Endothelial cell of umbilical vein (primary cell): ENCODE data around the gene E2F2. TPM values are rescaled to one million over a fixed set of nuclear protein-coding genes. Genes with fewer than 3 reads are reported as not detected.

Experiments used
- BruUV-seq: library from RNA; stranded (reverse); fragments of 400-500 nt; replicated peaks from 2 replicates; lab custom pipeline; 2021; lab: Mats Ljungman, UMichigan
- CTCF ChIA-PET: fragments of 300-600, 350-600 bp; sonication (Branson Sonifier 250); formaldehyde crosslinking; loops from one replicate; lab custom pipeline; 2021; ENCODE audit warnings: antibody characterized with exemption, inconsistent platforms; lab: Charles Lee
- POLR2A ChIA-PET: fragments of 300-600, 350-600 bp; sonication (Branson Sonifier 250); formaldehyde crosslinking; loops from one replicate; lab custom pipeline; 2021; ENCODE audit warnings: antibody characterized with exemption, inconsistent platforms; lab: Charles Lee
- DNase-seq: peaks from one replicate; pipeline ENCODE4 v3.0.0-alpha.2; 2011; ENCODE audit warnings: low read depth, low spot score
- FAIRE-seq: peaks from 2 replicates; lab custom pipeline; 2011; peaks lifted over from hg19 to GRCh38; lab: Jason Lieb, UNC
- H2AFZ ChIP-seq: 2 replicates; pipeline ENCODE4 v1.6.0; 2012; ENCODE audit warnings: low read depth, low read length, control low read depth, inconsistent platforms
- H3K27ac ChIP-seq: 2 replicates; pipeline ENCODE4 v1.5.1; 2011; ENCODE audit warnings: low read depth, mild to moderate bottlenecking, control low read depth, low read length, moderate library complexity; ENCODE audit not compliant: insufficient read depth
- H3K27me3 ChIP-seq, 2 experiments: 2 replicates each; pipeline versions ENCODE4 v1.6.0 to v1.6.1; 2011; ENCODE audit warnings: low read length in 2 of 2, mixed read lengths in 1 of 2; ENCODE audit not compliant: control insufficient read depth in 2 of 2, insufficient read depth in 2 of 2
- H3K36me3 ChIP-seq, 2 experiments: 2 replicates in 1 of 2; 3 replicates in 1 of 2; pipeline ENCODE4 v1.5.1; 2011; ENCODE audit warnings: low read length in 2 of 2, mild to moderate bottlenecking in 1 of 2, moderate library complexity in 1 of 2; ENCODE audit not compliant: control insufficient read depth in 2 of 2, insufficient read depth in 2 of 2; ENCODE audit errors: extremely low read depth in 1 of 2
- H3K4me1 ChIP-seq: 3 replicates; pipeline ENCODE4 v1.5.1; 2011; ENCODE audit warnings: mild to moderate bottlenecking, low read length; ENCODE audit not compliant: control insufficient read depth, insufficient read depth; ENCODE audit errors: extremely low read depth
- H3K4me2 ChIP-seq: 2 replicates; pipeline ENCODE4 v1.6.1; 2011; ENCODE audit warnings: low read length, control low read depth, mixed read lengths; ENCODE audit not compliant: insufficient read depth
- H3K4me3 ChIP-seq, 3 experiments: fragments of 200-600 bp in 1 of 3; sonication (generic), shearing (Covaris generic) in 1 of 3; replicated peaks in 1 of 3; 2 replicates each; pipeline ENCODE4 v1.5.1; 2011 to 2016; ENCODE audit warnings: control low read depth in 3 of 3, low read length in 3 of 3, mild to moderate bottlenecking in 2 of 3, inconsistent platforms in 1 of 3, low read depth in 1 of 3, moderate library complexity in 1 of 3; ENCODE audit not compliant: insufficient read depth in 1 of 3
- H3K79me2 ChIP-seq: 2 replicates; pipeline ENCODE4 v1.6.0; 2012; ENCODE audit warnings: low read length, inconsistent platforms; ENCODE audit not compliant: control insufficient read depth, insufficient read depth
- H3K9ac ChIP-seq: replicated peaks from 2 replicates; pipeline ENCODE3; 2011; ENCODE audit warnings: low read length, control low read depth; ENCODE audit not compliant: insufficient read depth; ENCODE audit errors: extremely low read depth
- H3K9me1 ChIP-seq: replicated peaks from 3 replicates; pipeline ENCODE4 v1.6.0; 2011; ENCODE audit warnings: mild to moderate bottlenecking, low read length; ENCODE audit not compliant: control insufficient read depth, insufficient read depth; ENCODE audit errors: extremely low read depth
- H3K9me3 ChIP-seq: replicated peaks from 2 replicates; pipeline ENCODE4 v1.5.1; 2012; ENCODE audit warnings: low read length, inconsistent platforms; ENCODE audit not compliant: control insufficient read depth, insufficient read depth
- H4K20me1 ChIP-seq: replicated peaks from 2 replicates; pipeline ENCODE3; 2011; ENCODE audit warnings: mild to moderate bottlenecking, low read length; ENCODE audit not compliant: control insufficient read depth, insufficient read depth; ENCODE audit errors: extremely low read depth
- EZH2 ChIP-seq: IDR thresholded peaks from 2 replicates; pipeline ENCODE4 v1.6.1; 2012; ENCODE audit warnings: borderline replicate concordance, low read depth, mild to moderate bottlenecking, moderate library complexity, low read length, inconsistent platforms; ENCODE audit not compliant: severe bottlenecking
- FOS ChIP-seq: IDR thresholded peaks from 2 replicates; pipeline ENCODE4 v1.6.1; 2011; ENCODE audit warnings: mild to moderate bottlenecking, low read length, moderate library complexity, borderline replicate concordance; ENCODE audit not compliant: insufficient read depth
- GATA2 ChIP-seq: IDR thresholded peaks from 2 replicates; pipeline ENCODE4 v1.7.0; 2011; ENCODE audit warnings: low read depth, mild to moderate bottlenecking, moderate library complexity, mixed read lengths, low read length; ENCODE audit not compliant: insufficient read length, insufficient read depth
- JUN ChIP-seq: IDR thresholded peaks from 2 replicates; pipeline ENCODE4 v1.6.1; 2011; ENCODE audit warnings: borderline replicate concordance, low read depth; ENCODE audit not compliant: insufficient read length, insufficient read depth
- MYC ChIP-seq: IDR thresholded peaks from one replicate; pipeline ENCODE4 v1.6.1; 2011; ENCODE audit warnings: mild to moderate bottlenecking, low read depth, low read length
- POLR2A ChIP-seq: IDR thresholded peaks from 2 replicates; pipeline ENCODE4 v1.6.1; 2012; ENCODE audit warnings: low read depth, mild to moderate bottlenecking, control low read depth, low read length
- POLR2AphosphoS5 ChIP-seq: IDR thresholded peaks from 2 replicates; pipeline ENCODE4 v1.6.1; 2012; ENCODE audit warnings: low read depth, mild to moderate bottlenecking, control low read depth, low read length, moderate library complexity; ENCODE audit not compliant: insufficient read depth
- dilution Hi-C: fragments of 300-500 bp; cut with MboI; formaldehyde crosslinking; loops from one replicate; pipeline ENCODE4 v1.15.0; 2019; ENCODE audit warnings: low sequenced_read_pairs; ENCODE audit not compliant: extremely low pct_ligation_motif_present
- intact Hi-C: fragments of 100-400 bp; cut with micrococcal nuclease; formaldehyde crosslinking; loops from one replicate; pipeline ENCODE4 v1.10.0; 2022
- polyA plus RNA-seq, 4 experiments: library from polyadenylated mRNA; depleted of rRNA in 3 of 4; stranded (reverse) in 3 of 4; unstranded in 1 of 4; fragments of >200 nt; gene quantifications; 2 replicates each; pipeline versions ENCODE4 v1.2.1 to v1.2.3, GENCODE V29; 2011 to 2012; ENCODE audit warnings: missing spikeins in 1 of 4
- total RNA-seq: library from RNA; stranded (reverse); gene quantifications from 2 replicates; pipeline ENCODE4 v1.2.3, GENCODE V29; 2021
- TF ChIP-seq, protein P1 (sequence below), 2 donors: IDR thresholded peaks; 1 replicate in 1 of 2; 2 replicates in 1 of 2; pipeline ENCODE4 v1.5.1; 2011; ENCODE audit warnings: low read length in 2 of 2, mild to moderate bottlenecking in 2 of 2, moderate library complexity in 2 of 2, control low read depth in 1 of 2, inconsistent platforms in 1 of 2, low read depth in 1 of 2; ENCODE audit not compliant: insufficient read depth in 1 of 2; ENCODE audit errors: extremely low read depth in 1 of 2
- TF ChIP-seq, protein P2 (sequence below): IDR thresholded peaks from 2 replicates; pipeline ENCODE4 v1.6.1; 2011; ENCODE audit not compliant: insufficient read depth, insufficient read length

Gene E2F2
- total and polyA plus RNA-seq, 2 donors (not counting 3 experiments of a cell fraction or from before 2014, with no cell fraction given): 1.1 to 5.6 TPM

- H2AFZ ChIP-seq: no peak overlapping the region
- no peaks in the 10 kb centered on the region for H3K27me3 ChIP-seq
- no peaks in the 10 kb centered on the region for H4K20me1 ChIP-seq
- intact Hi-C loops: no loop called here
- no peak for TF ChIP-seq POLR2AphosphoS5
- no peak for TF ChIP-seq MYC
- no peak for TF ChIP-seq GATA2
- no peak for TF ChIP-seq POLR2A
- no peak for TF ChIP-seq JUN
- TF ChIP-seq, protein P1, sequence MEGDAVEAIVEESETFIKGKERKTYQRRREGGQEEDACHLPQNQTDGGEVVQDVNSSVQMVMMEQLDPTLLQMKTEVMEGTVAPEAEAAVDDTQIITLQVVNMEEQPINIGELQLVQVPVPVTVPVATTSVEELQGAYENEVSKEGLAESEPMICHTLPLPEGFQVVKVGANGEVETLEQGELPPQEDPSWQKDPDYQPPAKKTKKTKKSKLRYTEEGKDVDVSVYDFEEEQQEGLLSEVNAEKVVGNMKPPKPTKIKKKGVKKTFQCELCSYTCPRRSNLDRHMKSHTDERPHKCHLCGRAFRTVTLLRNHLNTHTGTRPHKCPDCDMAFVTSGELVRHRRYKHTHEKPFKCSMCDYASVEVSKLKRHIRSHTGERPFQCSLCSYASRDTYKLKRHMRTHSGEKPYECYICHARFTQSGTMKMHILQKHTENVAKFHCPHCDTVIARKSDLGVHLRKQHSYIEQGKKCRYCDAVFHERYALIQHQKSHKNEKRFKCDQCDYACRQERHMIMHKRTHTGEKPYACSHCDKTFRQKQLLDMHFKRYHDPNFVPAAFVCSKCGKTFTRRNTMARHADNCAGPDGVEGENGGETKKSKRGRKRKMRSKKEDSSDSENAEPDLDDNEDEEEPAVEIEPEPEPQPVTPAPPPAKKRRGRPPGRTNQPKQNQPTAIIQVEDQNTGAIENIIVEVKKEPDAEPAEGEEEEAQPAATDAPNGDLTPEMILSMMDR (IDR thresholded peaks at IDR 0.05; ENCODE audit: extremely low read depth in 1 of 2, insufficient read depth in 1 of 2, low read depth in 1 of 2, low read length in 2 of 2): no peak
- TF ChIP-seq EZH2: no peak
- TF ChIP-seq FOS: no peak
- TF ChIP-seq, protein P2, sequence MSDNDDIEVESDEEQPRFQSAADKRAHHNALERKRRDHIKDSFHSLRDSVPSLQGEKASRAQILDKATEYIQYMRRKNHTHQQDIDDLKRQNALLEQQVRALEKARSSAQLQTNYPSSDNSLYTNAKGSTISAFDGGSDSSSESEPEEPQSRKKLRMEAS: no peak
- no peaks in the 10 kb centered on the region for H3K9me1 ChIP-seq
- no peak overlapping the region for H3K27ac ChIP-seq
- POLR2A ChIA-PET: interaction anchor here (0.7 kb wide), 1 partner anchor 18 kb away, joined by 3 read pairs; no protein-coding TSS in a partner anchor
- H3K4me3 ChIP-seq: no peak overlapping the region
- no peak for FAIRE-seq
- H3K79me2 ChIP-seq: no peaks in the 10 kb centered on the region
- no peaks in the 10 kb centered on the region for H3K9me3 ChIP-seq
- H3K4me1 ChIP-seq: no peaks in the 10 kb centered on the region
- dilution Hi-C loops: no loop called here
- DNase-seq: no peak
- no peak overlapping the region for H3K4me2 ChIP-seq
- H3K36me3 ChIP-seq: no peaks in the 10 kb centered on the region
- CTCF ChIA-PET: interaction anchor here (1.1 to 5.4 kb wide), 2 partner anchors 8 to 33 kb away, joined by 3 to 65 read pairs; no protein-coding TSS in a partner anchor
- H3K9ac ChIP-seq: no peak overlapping the region
- BruUV-seq: no TSS peak
These were observed 24.5 kb downstream of the E2F2 start for GRCh38 chr1:23506376-23507107.
